Stimulated activated CD4-positive, alpha-beta T cell treated with anti-CD3 and anti-CD28 coated beads, Interleukin-15, amount 100 ng/mL, for 1 hour (primary cell): ENCODE measurements around the gene OVOL1.
"Not testable (repeated sequence)": the region's sequence is repeated elsewhere in the genome, so short reads cannot be mapped to it uniquely, and the experiment has no call there.

ENCODE experiments used
- DNase-seq, 2 donors: peaks; one replicate each; pipeline ENCODE4 v3.0.0-alpha.2; 2020; ENCODE audit warnings: low read depth in 1 of 2, low spot score in 1 of 2

The OVOL1 gene

DNA sequence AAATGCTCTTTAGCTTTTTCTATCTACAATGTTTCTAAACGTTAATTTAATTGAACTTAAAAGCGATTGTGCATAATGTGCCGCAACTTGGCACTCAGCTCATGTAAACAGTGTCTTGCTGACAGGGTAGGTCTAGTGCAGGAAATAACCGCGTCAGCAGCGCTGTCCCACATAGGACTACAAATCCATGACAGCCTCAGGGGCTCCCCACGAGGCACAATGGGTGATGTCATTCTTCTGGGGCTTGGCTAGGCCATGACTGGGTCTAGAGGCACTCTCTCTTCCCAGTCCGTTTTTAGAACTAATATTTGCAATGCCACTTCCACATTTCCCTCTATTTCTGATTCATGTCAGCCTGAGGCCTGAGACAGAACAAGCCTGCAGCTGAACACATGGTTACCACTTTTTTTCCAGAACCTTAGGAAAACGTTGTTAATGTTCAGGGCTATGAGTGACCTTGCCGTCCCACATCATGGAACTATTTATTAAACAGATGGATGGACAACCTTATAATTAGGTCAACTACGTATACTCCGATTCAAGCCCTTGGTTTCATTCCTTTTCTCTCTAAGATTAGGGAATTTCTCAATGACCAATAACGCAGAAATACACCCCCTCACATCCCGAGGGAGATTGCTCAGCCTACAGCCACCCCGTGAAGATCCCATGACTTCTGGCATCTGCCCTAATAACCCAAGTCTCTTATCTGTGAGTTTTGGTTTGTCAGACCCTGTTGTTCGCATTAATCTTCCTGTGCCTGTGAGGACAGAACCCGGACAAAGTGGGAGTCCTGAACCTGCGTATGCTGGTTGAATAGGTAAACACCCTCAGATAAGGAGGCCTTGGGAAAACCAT lies 27.5 kb downstream of the OVOL1 start:
- no peak for DNase-seq

DNA sequence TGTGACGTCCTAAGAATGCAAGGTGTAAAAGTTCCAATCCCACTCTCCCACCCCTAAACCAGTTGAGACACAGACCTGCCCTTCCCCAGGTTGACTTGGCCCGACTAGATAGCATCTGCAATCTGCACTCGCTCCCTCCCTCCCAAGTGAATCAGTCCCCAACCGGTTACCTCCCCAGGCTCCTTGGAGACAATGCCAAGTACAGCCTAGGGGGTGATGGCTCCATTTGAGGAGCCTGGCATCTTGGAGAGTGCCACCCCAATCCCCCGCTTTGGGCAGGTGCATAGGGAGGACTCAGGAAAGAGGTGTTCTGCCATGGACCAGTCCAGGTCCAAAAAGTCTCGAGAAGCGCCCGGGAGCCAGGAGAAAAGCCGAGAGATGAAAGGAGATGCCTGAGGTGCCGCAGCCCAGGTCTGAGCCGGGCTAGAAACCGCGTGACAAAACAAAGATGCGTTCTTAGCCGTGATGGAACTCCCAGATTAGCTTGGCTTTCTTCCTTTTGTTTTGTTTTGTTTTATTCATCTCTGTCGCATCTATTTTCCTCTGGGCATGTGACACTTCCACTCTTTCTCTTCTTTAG lies 28.2 kb downstream of the OVOL1 start:
- DNase-seq: no peak

DNA sequence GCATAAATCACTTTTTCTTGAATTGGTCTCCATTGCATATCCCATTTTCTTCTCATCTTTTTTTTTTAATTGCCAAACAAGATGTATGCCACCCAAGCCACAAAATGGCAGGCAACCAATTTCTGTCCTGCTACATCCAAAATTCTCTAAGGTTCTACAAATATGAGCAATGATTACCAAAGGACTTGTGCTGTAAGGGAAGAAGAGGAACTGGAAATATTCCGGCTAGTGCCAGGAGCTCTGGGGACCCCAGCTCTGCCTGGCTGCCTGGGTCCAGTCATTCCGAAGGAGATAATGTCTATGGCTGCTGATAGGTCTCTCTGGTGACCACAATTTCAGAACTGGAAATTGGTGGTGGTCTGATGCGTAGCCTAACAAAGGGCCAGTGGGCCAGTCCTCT lies 29.8 kb downstream of the OVOL1 start:
- no peak for DNase-seq

DNA sequence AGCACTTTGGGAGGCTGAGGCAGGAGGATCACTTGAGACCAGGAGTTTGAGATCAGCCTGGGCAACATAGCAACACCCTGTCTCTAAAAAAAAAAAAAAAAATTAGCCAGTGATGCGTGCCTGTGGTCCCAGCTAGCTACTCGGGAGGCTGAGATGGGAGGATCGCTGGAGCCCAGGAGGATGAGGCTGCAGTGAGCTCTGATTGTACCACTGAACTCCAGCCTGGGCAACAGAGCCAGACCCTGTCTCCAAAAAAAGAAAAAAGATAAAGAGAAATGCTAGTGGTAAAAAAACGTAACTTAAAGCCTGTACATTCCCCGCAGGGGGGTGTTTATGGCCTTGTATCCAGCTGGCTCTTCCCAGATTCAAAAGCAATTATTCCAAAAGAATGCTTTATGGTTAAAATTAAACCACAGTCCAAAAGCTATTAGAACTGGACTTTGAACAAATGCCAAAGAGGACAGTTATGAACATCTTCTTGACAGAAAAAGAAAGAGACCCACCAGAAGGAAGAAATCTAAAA lies 30.5 kb downstream of the OVOL1 start:
- DNase-seq: no peak

DNA sequence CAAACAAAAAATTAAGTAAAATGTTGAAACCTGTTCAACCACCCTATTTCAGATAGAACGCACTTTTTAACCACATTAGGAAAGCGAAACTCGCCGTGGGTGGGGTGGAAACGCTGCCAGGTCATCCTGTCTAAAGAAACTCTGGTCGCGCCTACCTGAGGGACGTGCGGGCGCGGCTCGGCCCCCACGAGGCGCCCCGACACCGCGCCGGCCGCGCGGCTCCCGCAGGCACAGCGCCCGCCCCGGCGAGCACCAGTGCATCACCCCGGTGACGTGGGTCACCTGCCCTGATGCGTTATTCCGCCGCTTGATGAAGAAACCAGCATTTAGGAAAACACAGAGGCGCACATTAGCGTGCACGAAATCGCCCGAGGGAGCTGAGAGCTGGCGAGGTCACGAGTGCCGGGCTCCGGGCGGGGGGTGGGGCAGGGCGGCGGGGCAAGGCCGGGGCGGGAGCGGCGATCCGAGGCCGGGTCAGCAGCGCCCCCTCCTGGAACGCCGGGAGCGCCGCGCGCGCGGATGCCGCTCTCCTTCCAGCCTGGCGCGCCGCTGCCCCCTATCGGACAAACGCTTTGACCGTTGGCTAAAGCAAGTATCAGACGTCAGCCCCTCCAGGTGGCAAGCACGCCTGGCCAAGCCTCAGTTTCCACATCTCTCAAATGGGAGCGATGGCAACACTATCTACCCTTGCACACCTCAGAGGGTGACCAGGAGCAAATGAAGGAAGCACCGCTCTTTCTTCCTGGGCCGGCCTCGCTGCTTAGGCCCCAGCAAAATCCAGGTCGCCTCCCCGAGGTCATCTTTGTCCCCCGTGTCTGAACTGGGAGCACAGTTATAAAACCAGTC lies 31.2 kb downstream of the OVOL1 start:
- DNase-seq: peak; percentile 90 to 93

DNA sequence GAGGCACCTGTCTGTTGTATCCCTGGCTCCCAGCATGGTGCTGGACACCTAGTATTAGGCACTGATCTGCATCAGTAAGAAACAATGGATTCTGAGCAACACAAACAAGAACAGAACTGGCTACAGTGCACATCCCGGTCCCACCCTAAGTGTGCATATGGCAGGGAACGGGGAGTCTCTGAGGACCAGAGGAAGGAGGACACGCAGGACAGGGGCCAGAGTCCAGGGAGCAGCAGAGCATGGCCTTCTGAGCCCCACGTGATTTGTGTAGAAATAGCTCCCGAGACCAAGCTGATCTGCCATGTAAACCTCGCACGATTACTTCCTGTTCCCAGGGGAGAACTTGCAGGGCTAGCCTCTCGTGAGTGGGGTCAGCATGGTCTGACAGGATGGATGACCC lies 34.2 kb downstream of the OVOL1 start:
- no peak for DNase-seq

DNA sequence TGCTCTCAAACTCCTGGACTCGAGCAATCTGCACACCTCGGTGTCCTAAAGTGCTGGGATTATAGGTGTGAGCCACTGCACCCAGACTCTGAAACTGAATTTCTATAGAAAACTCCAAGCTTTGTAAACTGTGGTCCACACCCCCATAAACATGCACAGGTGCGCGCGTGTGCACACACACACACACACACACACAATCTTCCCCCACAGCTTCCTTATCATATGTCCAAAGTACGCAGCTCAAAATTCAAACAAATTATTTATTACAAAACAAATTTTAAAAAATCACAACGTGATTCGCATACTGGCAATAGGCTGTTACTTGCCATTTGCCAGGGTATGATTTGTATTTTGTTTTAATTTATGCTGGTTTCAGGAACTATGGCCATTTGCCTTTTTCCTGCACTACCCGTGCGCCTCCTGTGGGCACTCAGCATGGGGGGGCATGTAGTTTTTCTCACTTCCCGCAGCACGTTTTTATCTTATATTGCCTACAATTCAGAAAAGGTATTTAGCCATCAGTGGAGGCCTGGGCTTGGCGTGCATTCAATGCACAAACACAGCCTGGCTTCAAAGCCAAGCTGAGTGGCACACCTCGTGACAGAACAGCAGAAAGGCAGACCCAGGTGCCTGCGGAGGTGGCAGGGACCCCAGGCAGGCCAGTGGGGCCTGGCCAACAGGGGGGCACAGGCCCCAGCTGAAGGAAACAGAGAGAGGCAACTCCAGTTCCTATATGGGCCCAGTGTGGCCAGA lies 36.1 kb downstream of the OVOL1 start:
- no peak for DNase-seq

DNA sequence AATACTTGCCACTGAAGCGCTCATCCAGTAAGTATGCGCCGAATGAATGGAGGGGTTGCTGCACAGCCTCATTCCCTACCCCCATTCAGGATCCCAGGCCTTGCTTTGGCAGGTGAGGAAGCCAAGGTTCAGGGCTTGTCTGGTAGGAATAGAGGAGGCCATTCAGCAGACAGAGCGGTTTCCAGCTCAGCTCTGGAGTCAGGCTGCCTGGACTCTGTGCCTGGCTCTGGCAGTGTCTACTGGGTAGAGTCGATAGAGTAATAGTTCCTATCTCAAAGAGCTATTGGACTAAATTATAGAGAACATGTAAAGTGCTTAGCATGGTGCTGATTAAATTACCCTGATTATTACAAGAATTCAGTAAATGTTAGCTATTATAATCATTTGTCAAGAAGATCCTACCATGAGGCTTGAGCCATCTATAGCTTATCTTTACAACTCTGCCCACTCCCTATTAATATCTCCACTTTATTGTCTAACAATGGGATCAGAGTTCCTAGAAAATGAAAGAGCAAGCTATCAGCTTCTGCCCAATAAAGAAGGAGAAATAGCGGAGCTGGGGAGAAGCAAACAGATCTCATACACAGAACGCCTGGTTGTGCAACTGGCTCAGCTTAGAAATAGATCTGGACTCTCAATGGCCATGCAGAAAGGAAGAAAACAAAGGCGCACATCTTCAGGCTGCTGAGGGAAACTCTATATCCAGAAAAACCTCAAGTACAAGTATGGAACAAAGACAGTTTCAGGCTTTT lies 40.3 kb downstream of the OVOL1 start:
- DNase-seq: no peak

DNA sequence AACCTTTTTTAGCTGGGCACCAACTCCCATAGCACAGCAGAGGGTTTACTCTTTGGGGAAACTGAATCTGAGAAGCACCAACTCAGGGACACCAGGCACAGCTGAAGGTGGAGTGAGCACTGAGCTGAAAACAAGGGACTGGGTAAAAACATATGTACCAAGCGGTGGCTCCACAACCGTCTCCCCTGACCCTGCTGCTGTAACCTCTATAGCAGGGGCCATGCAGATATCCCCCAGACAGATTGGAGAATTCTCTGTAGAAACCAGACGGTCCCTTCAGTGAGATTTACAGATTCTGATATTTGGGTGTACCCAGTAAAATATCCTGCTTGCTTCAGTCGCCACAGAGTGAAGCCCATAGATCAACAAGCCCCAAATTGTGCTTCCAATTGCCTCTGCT lies 42.6 kb downstream of the OVOL1 start:
- DNase-seq: no peak

DNA sequence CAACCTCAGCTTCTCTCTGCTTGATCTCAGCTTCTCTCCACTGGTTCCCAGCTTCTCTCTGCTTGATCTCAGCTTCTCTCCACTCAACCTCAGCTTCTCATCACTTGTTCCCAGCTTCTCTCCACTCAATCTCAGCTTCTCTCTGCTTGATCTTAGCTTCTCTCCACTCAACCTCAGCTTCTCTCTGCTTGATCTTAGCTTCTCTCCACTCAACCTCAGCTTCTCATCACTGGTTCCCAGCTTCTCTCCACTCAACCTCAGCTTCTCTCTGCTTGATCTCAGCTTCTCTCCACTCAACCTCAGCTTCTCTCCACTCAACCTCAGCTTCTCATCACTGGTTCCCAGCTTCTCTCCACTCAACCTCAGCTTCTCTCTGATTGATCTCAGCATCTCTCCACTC lies 45.4 kb downstream of the OVOL1 start:
- DNase-seq: not testable (repeated sequence)

DNA sequence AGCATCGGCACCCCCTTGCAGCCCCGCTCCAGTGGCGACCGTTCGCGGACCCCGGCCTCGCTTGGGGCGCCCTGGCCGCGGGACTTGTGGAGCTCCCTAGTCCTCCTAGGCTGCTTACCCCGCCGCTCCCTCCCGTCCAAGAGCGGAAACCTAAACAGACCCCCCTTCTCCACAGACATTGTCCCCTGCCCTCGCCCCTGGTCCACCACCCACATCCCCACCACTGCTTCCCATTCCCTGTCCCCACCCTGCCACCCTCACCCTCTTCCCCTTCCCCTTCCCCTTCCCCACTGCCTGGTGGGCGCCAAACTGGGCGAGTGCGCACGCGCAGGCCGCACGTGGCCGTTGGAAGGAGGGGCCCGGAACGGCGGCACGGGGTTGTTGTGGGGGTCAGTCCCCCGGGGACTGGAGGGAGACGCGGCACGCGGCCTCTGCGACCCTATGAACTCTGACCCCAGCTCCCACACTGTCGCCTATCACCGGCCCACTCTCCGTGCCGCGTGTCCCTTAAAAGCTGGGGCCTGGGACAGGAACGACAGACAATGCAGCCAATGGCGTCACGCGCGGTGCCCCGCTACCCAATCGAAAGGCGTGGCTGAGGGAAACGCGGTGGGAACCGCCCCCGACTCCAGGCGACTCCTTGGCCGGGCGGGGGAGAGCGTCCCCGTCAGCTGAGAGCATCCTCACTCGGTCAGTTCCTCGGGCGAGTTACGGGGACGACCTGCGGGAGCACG lies 46.6 kb downstream of the OVOL1 start, which contains the start of gene SNX32:
Gene SNX32 (plus strand): TSS at position 667 of the 734 bp plus-strand sequence. CDS start 103 bp downstream, outside the sequence.
- DNase-seq: peak; percentile 89 to 92

DNA sequence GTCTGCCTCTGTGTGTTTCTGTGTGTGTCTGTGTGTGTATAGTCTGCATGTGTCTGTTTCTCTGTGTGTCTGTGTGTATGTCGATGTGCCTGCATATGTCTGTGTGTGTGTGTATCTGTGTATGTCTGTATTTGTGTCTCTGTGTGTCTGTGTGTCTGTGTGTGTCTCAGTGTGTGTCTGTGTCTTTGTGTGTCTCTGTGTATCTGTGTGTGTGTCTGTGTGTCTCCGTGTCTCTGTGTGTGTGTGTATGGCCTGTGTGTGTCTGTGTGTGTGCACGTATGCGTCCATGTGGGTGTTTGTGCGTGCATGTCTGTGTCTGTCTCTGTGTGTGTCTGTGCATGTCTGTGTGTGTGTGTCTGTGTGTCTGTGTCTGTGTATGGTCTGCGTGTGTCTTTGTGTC lies 47.3 kb downstream of the OVOL1 start:
- no peak for DNase-seq

DNA sequence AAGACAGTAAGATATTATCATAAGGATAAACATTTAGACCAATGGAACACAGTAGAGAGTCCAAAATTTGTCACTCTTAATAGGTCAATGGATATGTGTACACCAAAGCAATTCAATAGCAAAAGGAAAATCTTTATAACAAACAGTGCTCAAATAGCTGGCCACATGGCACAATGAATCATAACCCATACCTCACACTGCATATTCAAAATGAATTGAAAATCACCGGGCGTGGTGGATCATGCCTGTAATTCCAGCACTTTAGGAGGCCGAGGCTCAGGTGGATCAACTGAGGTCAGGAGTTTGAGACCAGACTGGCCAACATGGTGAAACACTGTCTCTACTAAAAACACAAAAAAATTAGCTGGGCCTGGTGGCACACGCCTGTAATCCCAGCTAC lies 55.3 kb downstream of the OVOL1 start:
- no peak for DNase-seq

DNA sequence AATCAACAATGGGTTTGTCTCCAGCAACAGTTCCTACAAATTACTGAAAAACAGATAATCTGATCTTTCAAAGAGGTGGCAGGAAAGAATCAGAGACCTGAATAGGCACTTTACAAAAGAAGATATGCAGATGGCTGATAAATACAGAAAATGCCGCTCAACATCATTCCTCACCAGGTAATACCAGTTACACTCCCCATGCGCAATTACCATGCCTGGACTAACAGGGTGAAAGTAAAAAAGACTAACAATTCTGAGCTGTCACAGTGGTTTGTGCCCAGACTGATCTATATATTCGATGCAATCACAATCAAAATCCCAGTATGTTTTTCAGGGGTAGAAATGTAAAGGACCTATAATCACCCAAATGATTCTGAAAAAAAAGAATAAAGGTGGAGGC lies 56.9 kb downstream of the OVOL1 start:
- no peak for DNase-seq

DNA sequence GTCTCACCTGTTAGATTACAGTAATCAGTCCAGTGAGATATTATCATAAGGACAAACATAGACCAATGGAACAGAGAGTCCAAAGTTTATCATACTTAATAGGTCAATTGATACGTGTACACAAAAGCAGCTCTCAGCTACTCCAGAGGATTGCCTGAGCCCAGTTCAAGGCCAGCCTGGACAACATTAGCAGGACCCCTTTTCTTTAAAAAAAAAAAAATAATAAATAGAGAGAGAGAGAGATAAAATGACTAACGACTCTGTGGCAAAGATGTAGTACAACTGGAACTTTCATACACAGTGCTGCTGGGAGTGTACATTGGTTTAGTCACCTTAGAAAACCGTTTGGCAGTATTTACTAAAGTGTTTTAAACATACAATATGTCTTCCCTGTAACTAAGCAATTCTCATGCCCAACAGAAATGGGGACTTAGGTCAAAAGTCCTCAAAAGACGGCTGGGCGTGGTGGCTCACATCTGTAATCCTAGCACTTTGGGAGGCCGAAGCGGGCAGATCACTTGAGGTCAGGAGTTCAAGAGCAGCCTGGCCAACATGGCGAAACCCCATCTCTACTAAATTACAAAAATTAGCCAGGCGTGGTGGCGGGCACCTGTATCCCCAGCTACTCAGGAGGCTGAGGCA lies 57.5 kb downstream of the OVOL1 start:
- DNase-seq: no peak
